GM12891 (cell line): ENCODE measurements around the gene SCP2D1.

ENCODE experiments used
- PAX5 ChIP-seq: IDR thresholded peaks from 2 replicates; pipeline ENCODE4 v1.6.1; 2011; ENCODE audit warnings: low read length, moderate library complexity, mild to moderate bottlenecking; ENCODE audit not compliant: insufficient read depth, severe bottlenecking
- POLR2A ChIP-seq: IDR thresholded peaks from 2 replicates; pipeline ENCODE4 v1.6.1; 2011; ENCODE audit warnings: low read depth, low read length, control low read depth
- POLR2AphosphoS5 ChIP-seq: IDR thresholded peaks from 2 replicates; pipeline ENCODE4 v1.6.1; 2011; ENCODE audit warnings: low read depth, low read length, control low read depth
- SPI1 ChIP-seq: IDR thresholded peaks from 2 replicates; pipeline ENCODE4 v1.6.1; 2011; ENCODE audit warnings: low read depth, low read length, control low read depth
- TAF1 ChIP-seq: IDR thresholded peaks from 2 replicates; pipeline ENCODE4 v1.6.1; 2011; ENCODE audit warnings: low read depth, low read length, control low read depth

- no peak for TF ChIP-seq POLR2AphosphoS5
- TF ChIP-seq TAF1 = no peak
- TF ChIP-seq PAX5 = no peak
- TF ChIP-seq SPI1 = no peak
- no peak for TF ChIP-seq POLR2A
Measured at GRCh38 chr20:18808712-18809111, 4.9 kb upstream of the SCP2D1 start.
